ENCODE measurements around the gene VIM.
A peak's percentile ranks its signal among the peaks of the same experiment; 100 is the strongest.

Gene VIM

DNA sequence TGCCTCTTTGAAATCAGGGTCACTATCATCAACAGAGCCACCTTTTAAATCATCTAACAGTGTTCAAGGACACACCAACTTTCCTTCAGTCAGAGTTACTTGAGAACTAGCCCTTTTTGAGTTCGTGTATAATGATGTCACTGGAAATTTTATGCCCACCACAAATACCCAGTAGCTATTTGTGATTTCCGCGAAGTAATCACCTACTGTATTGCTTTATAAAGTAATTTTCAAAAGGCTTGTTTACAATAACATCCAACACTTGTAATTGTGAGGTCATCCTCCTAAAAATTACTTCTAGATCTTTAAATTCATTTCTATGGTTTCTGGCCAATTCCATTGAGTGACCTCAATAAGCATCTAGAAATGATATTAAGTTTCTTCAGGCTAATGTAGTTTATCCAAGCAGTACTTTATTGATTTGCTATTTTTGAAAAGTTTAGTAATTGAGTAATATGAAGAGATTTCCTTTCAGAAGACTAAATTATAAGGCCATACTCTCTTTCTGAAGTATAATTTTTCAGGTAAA lies 39.3 kb upstream of the VIM start (continued):
- TF ChIP-seq, protein P1, sequence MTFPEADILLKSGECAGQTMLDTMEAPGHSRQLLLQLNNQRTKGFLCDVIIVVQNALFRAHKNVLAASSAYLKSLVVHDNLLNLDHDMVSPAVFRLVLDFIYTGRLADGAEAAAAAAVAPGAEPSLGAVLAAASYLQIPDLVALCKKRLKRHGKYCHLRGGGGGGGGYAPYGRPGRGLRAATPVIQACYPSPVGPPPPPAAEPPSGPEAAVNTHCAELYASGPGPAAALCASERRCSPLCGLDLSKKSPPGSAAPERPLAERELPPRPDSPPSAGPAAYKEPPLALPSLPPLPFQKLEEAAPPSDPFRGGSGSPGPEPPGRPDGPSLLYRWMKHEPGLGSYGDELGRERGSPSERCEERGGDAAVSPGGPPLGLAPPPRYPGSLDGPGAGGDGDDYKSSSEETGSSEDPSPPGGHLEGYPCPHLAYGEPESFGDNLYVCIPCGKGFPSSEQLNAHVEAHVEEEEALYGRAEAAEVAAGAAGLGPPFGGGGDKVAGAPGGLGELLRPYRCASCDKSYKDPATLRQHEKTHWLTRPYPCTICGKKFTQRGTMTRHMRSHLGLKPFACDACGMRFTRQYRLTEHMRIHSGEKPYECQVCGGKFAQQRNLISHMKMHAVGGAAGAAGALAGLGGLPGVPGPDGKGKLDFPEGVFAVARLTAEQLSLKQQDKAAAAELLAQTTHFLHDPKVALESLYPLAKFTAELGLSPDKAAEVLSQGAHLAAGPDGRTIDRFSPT (tag by site-specific recombination; IDR thresholded peaks at IDR 0.05): peak; percentile 54; the same call in 1 of the 2 replicates
- TF ChIP-seq, protein P2, sequence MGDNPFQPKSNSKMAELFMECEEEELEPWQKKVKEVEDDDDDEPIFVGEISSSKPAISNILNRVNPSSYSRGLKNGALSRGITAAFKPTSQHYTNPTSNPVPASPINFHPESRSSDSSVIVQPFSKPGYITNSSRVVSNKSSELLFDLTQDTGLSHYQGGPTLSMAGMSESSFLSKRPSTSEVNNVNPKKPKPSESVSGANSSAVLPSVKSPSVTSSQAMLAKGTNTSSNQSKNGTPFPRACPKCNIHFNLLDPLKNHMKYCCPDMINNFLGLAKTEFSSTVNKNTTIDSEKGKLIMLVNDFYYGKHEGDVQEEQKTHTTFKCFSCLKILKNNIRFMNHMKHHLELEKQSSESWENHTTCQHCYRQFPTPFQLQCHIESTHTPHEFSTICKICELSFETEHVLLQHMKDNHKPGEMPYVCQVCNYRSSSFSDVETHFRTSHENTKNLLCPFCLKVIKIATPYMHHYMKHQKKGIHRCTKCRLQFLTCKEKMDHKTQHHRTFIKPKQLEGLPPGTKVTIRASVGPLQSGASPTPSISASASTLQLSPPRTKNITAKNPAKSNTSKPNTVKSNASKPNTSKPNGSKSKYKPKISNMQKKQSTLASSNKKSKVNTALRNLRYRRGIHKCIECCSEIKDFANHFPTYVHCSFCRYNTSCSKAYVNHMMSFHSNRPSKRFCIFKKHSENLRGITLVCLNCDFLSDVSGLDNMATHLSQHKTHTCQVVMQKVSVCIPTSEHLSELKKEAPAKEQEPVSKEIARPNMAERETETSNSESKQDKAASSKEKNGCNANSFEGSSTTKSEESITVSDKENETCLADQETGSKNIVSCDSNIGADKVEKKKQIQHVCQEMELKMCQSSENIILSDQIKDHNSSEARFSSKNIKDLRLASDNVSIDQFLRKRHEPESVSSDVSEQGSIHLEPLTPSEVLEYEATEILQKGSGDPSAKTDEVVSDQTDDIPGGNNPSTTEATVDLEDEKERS (tag by site-specific recombination; IDR thresholded peaks at IDR 0.05): no peak
- TF ChIP-seq ZNF654 (tag by site-specific recombination; IDR thresholded peaks at IDR 0.05; ENCODE audit: low read depth) (0 out of 2 replicates have a peak, but pooled peaks have one; percentile 3), ZNF24 (tag by site-specific recombination; IDR thresholded peaks at IDR 0.05) (peak; percentile 63; the same call in 1 of the 2 replicates), ZBTB7A (tag by site-specific recombination; IDR thresholded peaks at IDR 0.05; ENCODE audit: low read depth) (no peak), OSR2 (tag by site-specific recombination; IDR thresholded peaks at IDR 0.05) (peak; percentile 76), ZNF423 (tag by site-specific recombination; IDR thresholded peaks at IDR 0.05) (no peak), ZNF184 (tag by site-specific recombination; IDR thresholded peaks at IDR 0.05) (peak; percentile 32; the same call in 1 of the 2 replicates), ZNF585B (tag by site-specific recombination; IDR thresholded peaks at IDR 0.05) (no peak), ZNF530 (tag by site-specific recombination; IDR thresholded peaks at IDR 0.05; ENCODE audit: low read depth) (no peak), KLF10 (tag by site-specific recombination; IDR thresholded peaks at IDR 0.05) (peak; percentile 24; the same call in 1 of the 2 replicates), FEZF1 (tag by site-specific recombination; IDR thresholded peaks at IDR 0.05) (no peak), ZEB2 (tag by site-specific recombination; IDR thresholded peaks at IDR 0.05) (peak; percentile 31), ZNF138 (tag by site-specific recombination; IDR thresholded peaks at IDR 0.05; ENCODE audit: borderline replicate concordance) (no peak), ZBTB1 (tag by site-specific recombination; IDR thresholded peaks at IDR 0.05) (no peak), ZNF501 (tag by site-specific recombination; IDR thresholded peaks at IDR 0.05) (no peak), ZNF121 (tag by site-specific recombination; IDR thresholded peaks at IDR 0.05) (no peak), ZNF558 (tag by site-specific recombination; IDR thresholded peaks at IDR 0.05) (peak; percentile 51; the same call in 1 of the 2 replicates)
- TF ChIP-seq, protein P3, sequence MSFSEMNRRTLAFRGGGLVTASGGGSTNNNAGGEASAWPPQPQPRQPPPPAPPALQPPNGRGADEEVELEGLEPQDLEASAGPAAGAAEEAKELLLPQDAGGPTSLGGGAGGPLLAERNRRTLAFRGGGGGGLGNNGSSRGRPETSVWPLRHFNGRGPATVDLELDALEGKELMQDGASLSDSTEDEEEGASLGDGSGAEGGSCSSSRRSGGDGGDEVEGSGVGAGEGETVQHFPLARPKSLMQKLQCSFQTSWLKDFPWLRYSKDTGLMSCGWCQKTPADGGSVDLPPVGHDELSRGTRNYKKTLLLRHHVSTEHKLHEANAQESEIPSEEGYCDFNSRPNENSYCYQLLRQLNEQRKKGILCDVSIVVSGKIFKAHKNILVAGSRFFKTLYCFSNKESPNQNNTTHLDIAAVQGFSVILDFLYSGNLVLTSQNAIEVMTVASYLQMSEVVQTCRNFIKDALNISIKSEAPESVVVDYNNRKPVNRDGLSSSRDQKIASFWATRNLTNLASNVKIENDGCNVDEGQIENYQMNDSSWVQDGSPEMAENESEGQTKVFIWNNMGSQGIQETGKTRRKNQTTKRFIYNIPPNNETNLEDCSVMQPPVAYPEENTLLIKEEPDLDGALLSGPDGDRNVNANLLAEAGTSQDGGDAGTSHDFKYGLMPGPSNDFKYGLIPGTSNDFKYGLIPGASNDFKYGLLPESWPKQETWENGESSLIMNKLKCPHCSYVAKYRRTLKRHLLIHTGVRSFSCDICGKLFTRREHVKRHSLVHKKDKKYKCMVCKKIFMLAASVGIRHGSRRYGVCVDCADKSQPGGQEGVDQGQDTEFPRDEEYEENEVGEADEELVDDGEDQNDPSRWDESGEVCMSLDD (tag by site-specific recombination; IDR thresholded peaks at IDR 0.05): no peak
- TF ChIP-seq, protein P4, sequence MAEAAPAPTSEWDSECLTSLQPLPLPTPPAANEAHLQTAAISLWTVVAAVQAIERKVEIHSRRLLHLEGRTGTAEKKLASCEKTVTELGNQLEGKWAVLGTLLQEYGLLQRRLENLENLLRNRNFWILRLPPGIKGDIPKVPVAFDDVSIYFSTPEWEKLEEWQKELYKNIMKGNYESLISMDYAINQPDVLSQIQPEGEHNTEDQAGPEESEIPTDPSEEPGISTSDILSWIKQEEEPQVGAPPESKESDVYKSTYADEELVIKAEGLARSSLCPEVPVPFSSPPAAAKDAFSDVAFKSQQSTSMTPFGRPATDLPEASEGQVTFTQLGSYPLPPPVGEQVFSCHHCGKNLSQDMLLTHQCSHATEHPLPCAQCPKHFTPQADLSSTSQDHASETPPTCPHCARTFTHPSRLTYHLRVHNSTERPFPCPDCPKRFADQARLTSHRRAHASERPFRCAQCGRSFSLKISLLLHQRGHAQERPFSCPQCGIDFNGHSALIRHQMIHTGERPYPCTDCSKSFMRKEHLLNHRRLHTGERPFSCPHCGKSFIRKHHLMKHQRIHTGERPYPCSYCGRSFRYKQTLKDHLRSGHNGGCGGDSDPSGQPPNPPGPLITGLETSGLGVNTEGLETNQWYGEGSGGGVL (tag by site-specific recombination; IDR thresholded peaks at IDR 0.05): no peak

All from HEK293 (cell line).